Muscle of leg (tissue), 11 donors: ENCODE data around the gene KIRREL3. TPM values are rescaled to one million over a fixed set of nuclear protein-coding genes. Genes with fewer than 3 reads are reported as not detected.

Experiments used
- DNase-seq: peaks from one replicate; pipeline ENCODE4 v3.0.0; 2013
- H3K27ac ChIP-seq: one replicate; pipeline ENCODE4 v1.5.1; 2013; ENCODE audit warnings: mild to moderate bottlenecking, low read length, control low read depth
- H3K27me3 ChIP-seq: one replicate; pipeline ENCODE4 v1.6.1; 2013; ENCODE audit warnings: low read length; ENCODE audit not compliant: control insufficient read depth, insufficient read depth
- H3K36me3 ChIP-seq: one replicate; pipeline ENCODE4 v1.6.1; 2013; ENCODE audit warnings: low read length; ENCODE audit not compliant: control insufficient read depth, insufficient read depth
- H3K4me1 ChIP-seq: one replicate; pipeline ENCODE4 v1.6.1; 2013; ENCODE audit warnings: low read length; ENCODE audit not compliant: control insufficient read depth, insufficient read depth
- H3K4me3 ChIP-seq: one replicate; pipeline ENCODE4 v1.5.1; 2013; ENCODE audit warnings: low read length, control low read depth
- H3K9me3 ChIP-seq: replicated peaks from 2 replicates; pipeline ENCODE4 v1.6.1; 2013; ENCODE audit warnings: low read depth, low read length; ENCODE audit not compliant: control insufficient read depth
- WGBS: methylation state at CpG from one replicate; pipeline ENCODE4 v1.1.5; 2013; ENCODE audit warnings: missing lambda C conversion rate; ENCODE audit not compliant: insufficient coverage; 5-methylcytosine and 5-hydroxymethylcytosine counted together
- polyA plus RNA-seq, 8 donors: library from polyadenylated mRNA; unstranded; fragments of 120-200 nt; gene quantifications; one replicate each; pipeline versions ENCODE4 v1.2.1 to v1.2.3, GENCODE V29; 2013; ENCODE audit warnings: inconsistent platforms in 1 of 8, low replicate concordance in 1 of 8; ENCODE audit not compliant: insufficient read length in 8 of 8, insufficient read depth in 1 of 8
- total RNA-seq: library from RNA; stranded (reverse); fragments of 120-200 nt; gene quantifications from one replicate; pipeline ENCODE4 v1.2.4, GENCODE V29; 2013

Gene KIRREL3
- total and polyA plus RNA-seq, 9 donors, result 0.27 to 1.8 (median 0.93) TPM

- Histone ChIP-seq H3K9me3 (no peaks in the 10 kb centered on the region), H3K27me3 (peaks cover 16% of the 10 kb centered on the region), H3K27ac (peak overlapping the region; percentile 88), H3K36me3 (no peaks in the 10 kb centered on the region), H3K4me3 (no peak overlapping the region), H3K4me1 (peaks cover 49% of the 10 kb centered on the region)
- 14% methylated on average over 19 of the region's 25 CpGs for WGBS
- peak; percentile 91 for DNase-seq
These were observed 480.5 kb downstream of the KIRREL3 start for GRCh38 chr11:126519764-126520734.

GRCh38 chr11:126518972-126519690, 481.4 kb downstream of the KIRREL3 start:
- no peaks in the 10 kb centered on the region for H3K36me3 ChIP-seq
- DNase-seq, result peak; percentile 81
- peak overlapping the region; percentile 88 for H3K27ac ChIP-seq
- H3K9me3 ChIP-seq, result no peaks in the 10 kb centered on the region
- H3K4me3 ChIP-seq, result no peak overlapping the region
- H3K27me3 ChIP-seq, result peaks cover 14% of the 10 kb centered on the region
- 27% methylated on average over 3 of the region's 11 CpGs for WGBS
- peaks cover 44% of the 10 kb centered on the region for H3K4me1 ChIP-seq

DNA sequence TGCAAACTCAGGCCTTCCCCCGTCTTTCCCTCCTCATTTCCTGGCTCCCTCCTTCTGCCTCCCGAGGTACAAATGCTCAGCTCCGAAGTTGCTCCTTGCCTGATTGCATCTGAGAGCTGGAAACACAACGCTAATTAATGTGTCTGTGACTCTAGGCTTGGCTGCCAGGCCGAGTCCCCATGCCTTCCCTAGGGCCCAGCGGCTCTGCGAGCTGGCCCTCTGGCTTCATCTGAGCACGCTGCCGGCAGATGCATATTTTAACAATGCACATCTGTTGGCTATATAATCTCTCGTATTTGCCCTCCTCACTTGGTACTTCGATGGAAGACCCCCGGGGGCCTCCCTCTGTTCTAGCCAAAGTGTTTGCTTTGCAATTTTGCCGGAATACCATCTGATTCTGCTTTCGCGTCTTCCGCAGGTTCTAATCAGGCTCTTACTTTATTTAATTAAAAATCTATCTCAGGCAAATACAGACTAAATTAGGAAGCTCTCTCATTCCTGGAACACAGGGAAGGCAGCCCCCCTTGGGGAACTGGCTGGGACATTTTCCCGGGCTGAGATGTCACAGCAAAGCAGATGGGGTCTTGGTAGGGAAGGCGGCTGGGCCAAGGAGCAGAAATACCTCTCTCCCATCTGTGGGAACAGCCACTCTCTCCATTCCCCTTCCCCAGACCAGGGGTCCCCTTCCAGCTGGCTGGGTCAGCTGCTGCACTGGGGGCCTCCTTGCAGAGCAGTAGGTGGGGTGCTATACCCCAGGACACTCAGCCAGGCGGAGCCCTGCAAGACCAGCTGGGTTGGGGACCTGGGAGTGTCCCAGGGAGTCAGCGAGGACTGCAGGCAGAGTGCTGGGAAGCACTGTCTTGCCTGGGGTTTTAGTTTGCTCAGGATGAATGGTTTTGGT, 482.2 kb downstream of the KIRREL3 start:
- 26% methylated on average over 17 of the region's 20 CpGs for WGBS
- Histone ChIP-seq H3K27ac (peak overlapping the region; percentile 88), H3K4me1 (peaks cover 44% of the 10 kb centered on the region), H3K4me3 (no peak overlapping the region), H3K36me3 (no peaks in the 10 kb centered on the region), H3K27me3 (peaks cover 14% of the 10 kb centered on the region), H3K9me3 (no peaks in the 10 kb centered on the region)
- DNase-seq, result peak; percentile 91

- H3K27me3 ChIP-seq, result peaks cover 12% of the 10 kb centered on the region
- peaks cover 40% of the 10 kb centered on the region for H3K4me1 ChIP-seq
- no peaks in the 10 kb centered on the region for H3K9me3 ChIP-seq
- H3K36me3 ChIP-seq, result no peaks in the 10 kb centered on the region
- WGBS, result 100% methylated on average over 3 of the region's 5 CpGs
- no peak for DNase-seq
- H3K4me3 ChIP-seq, result no peak overlapping the region
- H3K27ac ChIP-seq, result no peak overlapping the region
These were observed 485.1 kb downstream of the KIRREL3 start for GRCh38 chr11:126515501-126515900.

- Histone ChIP-seq H3K27me3 (peaks cover 9% of the 10 kb centered on the region), H3K4me1 (peaks cover 27% of the 10 kb centered on the region), H3K27ac (no peak overlapping the region), H3K4me3 (no peak overlapping the region), H3K36me3 (no peaks in the 10 kb centered on the region), H3K9me3 (no peaks in the 10 kb centered on the region)
- WGBS, result 50% methylated on average over 6 of the region's 10 CpGs
- DNase-seq, result peak; percentile 36
These were observed 486.4 kb downstream of the KIRREL3 start for GRCh38 chr11:126514061-126514693.

DNA sequence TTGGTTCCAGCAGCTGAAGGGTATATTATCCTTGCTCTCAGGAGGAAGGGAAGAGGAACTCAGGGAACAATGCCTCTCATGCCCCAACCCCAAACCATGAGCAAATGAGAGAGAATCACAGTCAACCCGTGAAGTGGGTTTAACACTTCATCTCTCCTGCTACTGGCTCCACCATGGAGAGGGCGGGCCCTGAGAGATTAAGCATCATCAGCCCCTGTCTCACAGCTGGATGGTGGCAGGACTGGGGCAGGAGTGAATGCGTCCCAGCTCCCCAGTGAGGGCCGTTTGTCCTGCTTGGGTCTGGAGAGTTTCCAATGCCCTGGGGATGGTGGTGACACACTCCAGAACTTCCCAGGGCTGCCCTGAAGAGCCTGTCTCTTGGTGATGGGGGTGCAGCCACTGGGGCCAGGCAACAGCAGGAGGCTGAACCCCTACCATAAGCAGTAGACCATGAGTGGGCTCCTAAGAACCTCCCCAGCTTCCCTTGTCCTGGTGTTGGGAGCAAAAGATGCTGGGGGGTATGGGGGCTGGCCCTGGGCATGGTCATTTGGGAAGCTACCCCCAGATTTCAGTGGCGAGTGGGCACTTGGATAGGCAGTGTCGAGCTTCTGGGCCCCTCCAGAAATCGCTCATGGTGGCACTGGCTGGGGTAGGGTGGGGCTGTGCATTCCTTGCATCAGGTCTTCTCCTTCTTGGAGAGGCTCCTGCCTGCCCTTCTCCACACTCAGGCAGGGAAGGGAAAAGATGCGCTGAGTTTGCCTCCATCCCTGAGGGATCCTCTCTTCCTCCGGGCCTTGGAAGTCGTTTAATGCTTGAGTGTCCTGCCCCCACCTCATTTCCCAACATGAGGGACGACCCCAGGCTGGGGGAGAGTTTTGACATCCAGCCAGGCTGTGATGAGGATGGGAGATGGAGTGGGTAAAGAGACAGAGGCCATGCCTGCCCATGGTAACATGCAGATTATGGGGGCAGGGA, 487.5 kb downstream of the KIRREL3 start:
- Histone ChIP-seq H3K4me1 (peaks cover 15% of the 10 kb centered on the region), H3K9me3 (no peaks in the 10 kb centered on the region), H3K4me3 (no peak overlapping the region), H3K27ac (no peak overlapping the region), H3K36me3 (no peaks in the 10 kb centered on the region), H3K27me3 (peaks cover 7% of the 10 kb centered on the region)
- no peak for DNase-seq
- 76% methylated on average over 3 of the region's 11 CpGs for WGBS

GRCh38 chr11:126512251-126512650, 488.3 kb downstream of the KIRREL3 start:
- no peak overlapping the region for H3K27ac ChIP-seq
- no peak for DNase-seq
- peaks cover 9% of the 10 kb centered on the region for H3K27me3 ChIP-seq
- 77% methylated on average over 8 of the region's 8 CpGs for WGBS
- H3K4me3 ChIP-seq, result no peak overlapping the region
- no peaks in the 10 kb centered on the region for H3K9me3 ChIP-seq
- no peaks in the 10 kb centered on the region for H3K36me3 ChIP-seq
- peaks cover 8% of the 10 kb centered on the region for H3K4me1 ChIP-seq

- WGBS, result 64% methylated on average over 7 of the region's 14 CpGs
- Histone ChIP-seq H3K27ac (no peak overlapping the region), H3K4me3 (no peak overlapping the region), H3K27me3 (peaks cover 9% of the 10 kb centered on the region), H3K4me1 (peaks cover 6% of the 10 kb centered on the region), H3K9me3 (no peaks in the 10 kb centered on the region), H3K36me3 (no peaks in the 10 kb centered on the region)
- no peak for DNase-seq
These were observed 489.0 kb downstream of the KIRREL3 start for GRCh38 chr11:126511475-126512115.
